A549 (cell line): ENCODE results near the gene NKX6-2.

ENCODE experiments used
- TF ChIP-seq, protein P1 (sequence below): fragments of >200 bp; sonication (Bioruptor Twin); formaldehyde crosslinking; IDR thresholded peaks from 3 replicates; pipeline ENCODE4 v1.5.1; 2016
- TF ChIP-seq, protein P2 (sequence below): fragments of 450-650 bp; IDR thresholded peaks from 2 replicates; pipeline ENCODE4 v1.6.1; 2014; ENCODE audit warnings: antibody characterized with exemption

DNA sequence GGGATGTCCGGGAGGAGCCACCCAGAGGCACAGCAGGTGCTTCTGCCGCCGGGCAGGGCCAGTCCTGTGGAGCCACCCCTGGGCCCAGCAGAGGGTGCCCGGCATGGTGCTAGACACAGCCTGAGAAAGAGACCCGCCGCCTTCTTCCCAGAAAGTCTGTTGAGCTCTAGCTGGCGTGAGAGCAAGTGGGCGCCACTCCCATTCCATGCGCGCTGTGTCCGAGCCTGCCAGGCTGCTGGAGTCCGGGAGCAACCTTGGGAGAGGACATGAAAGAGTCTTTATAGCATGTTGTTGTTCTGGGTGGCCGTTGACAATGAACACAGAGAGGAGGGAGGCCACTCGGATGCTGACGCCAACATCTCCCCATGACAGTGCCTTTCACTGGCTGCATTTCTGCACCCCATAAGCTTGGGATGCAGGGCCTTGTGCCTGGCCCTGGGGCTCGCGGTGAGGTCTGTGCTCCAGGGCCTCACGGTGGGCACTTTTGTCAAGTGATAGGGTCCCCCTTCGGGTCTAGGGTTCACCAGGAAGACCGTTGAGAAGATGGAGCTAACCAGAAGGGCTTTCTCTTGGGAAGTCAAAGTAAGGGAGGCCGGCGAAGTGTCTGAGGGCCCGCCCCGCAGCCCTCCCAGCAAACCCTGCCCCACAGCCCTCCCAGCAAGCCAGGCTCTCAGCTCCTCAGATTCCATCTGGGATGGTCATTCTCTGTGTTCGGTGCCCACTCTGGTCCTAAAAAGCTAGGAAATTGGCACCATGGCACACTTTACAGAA, 47.3 kb downstream of the NKX6-2 start:
- TF ChIP-seq, protein P1, sequence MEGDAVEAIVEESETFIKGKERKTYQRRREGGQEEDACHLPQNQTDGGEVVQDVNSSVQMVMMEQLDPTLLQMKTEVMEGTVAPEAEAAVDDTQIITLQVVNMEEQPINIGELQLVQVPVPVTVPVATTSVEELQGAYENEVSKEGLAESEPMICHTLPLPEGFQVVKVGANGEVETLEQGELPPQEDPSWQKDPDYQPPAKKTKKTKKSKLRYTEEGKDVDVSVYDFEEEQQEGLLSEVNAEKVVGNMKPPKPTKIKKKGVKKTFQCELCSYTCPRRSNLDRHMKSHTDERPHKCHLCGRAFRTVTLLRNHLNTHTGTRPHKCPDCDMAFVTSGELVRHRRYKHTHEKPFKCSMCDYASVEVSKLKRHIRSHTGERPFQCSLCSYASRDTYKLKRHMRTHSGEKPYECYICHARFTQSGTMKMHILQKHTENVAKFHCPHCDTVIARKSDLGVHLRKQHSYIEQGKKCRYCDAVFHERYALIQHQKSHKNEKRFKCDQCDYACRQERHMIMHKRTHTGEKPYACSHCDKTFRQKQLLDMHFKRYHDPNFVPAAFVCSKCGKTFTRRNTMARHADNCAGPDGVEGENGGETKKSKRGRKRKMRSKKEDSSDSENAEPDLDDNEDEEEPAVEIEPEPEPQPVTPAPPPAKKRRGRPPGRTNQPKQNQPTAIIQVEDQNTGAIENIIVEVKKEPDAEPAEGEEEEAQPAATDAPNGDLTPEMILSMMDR = no peak
- TF ChIP-seq, protein P2, sequence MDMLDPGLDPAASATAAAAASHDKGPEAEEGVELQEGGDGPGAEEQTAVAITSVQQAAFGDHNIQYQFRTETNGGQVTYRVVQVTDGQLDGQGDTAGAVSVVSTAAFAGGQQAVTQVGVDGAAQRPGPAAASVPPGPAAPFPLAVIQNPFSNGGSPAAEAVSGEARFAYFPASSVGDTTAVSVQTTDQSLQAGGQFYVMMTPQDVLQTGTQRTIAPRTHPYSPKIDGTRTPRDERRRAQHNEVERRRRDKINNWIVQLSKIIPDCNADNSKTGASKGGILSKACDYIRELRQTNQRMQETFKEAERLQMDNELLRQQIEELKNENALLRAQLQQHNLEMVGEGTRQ = no peak
